Measurements from ENCODE around the gene STAT2.
"Not testable (repeated sequence)": the region's sequence is repeated elsewhere in the genome, so short reads cannot be mapped to it uniquely, and the experiment has no call there.

Gene STAT2

DNA sequence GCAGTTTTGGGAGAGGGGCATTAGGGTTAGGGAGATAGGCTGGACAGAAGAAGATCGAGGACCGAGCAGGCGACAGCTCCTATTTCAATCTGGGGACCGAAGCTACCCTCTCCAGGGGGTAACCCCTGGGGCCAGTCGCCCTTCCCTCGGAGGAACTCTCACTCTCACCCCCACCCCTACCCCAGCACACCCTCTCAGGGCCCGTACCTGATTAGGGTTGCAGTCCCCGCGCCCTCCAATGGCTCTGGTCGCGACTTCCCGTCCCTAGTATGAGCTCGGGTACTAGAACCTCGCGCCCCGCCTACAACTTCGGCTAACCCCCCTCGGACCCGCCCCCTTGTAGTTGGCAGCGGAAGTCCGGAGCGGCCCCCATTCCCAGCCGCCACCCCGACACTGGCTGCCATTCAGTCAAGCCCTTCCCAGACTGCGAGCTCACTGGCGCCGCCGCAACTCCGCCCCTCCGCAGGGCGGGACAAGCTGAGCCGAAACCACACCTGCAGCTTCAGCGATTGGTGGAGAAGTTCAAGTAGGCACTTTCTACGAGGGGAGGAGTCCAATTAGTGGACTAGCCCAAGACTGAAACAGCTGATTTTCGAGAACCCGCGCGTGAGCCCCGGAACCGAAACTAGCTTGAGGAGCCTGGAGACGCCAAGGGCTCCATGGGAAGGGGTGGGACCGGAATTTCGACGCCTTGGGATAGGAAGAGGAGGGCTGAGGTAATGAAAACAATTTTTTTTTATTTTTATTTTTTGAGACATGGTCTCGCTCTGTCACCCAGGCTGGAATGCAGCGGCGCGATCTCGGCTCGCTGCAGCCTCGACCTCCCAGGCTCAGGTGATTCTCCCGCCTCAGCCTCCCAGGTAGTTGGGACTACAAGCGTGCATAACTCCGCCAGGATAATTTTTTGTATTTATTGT is at the start of gene STAT2:
Gene STAT2 (minus strand): TSS at position 257 of the 917 bp plus-strand sequence. CDS start 3,536 bp downstream, outside the sequence.
- peak; percentile 100 for DNase-seq

DNA sequence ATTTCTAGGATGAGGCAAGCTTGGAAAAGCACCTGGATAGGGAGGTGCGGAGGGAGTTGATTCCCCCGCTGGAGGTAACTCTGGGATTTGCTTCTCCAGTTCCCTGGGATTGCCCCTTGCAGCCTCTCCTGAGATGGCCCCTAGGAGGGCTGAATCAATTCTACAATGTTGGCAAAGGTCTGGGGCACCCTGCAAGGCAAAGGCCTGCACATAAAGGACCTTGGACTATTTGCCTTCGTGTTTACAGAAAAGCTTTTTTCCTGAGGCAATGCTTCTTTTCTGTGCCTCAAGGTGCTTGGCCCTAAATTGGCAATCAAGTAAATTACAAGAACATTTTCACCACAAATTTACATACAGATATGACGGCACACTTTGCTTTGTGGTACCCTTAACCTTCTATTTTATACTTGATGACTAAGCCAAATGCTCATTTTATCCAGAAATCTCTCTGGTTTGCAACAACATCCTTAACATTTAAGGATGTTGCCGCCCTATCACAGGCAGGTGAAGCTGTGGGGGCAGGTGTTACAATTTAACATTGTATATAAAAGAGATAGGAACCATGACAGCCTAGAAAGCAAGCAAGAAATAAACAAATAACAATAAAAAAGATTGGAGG is 49.0 kb upstream of the STAT2 start:
- no peak for DNase-seq

DNA sequence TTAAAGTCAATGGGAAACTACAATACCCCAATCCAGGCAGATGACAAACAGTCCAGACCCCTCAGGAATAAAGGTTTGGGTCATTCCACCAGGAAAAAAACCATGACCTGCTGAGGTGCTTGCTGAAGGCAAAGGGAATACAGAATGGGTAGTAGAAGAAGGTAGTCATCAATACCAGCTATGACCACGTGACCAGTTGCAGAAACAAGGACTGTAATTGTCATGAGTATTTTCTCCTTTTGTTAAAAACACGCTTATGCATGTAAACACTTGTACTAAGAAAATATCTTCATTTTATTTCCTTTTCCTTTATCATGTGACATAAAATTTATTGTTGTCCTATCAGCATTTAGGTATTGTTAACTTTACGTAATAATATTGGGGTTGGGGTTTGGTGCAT is 44.3 kb upstream of the STAT2 start:
- DNase-seq, result not testable (repeated sequence)

DNA sequence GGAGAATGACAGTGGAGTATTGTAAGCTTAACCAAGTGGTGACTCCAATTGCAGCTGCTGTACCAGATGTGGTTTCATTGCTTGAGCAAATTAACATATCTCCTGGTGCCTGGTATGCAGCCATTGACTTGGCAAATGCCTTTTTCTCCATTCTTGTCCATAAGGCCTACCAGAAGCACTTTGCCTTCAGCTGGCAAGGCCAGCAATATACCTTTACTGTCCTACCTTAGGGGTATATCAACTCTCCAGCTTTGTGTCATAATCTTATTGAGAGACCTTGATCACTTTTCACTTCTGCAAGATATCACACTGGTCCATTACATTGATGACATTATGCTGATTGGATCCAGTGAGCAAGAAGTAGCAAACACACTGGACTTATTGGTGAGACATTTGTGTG is 41.7 kb upstream of the STAT2 start:
- DNase-seq, result not testable (repeated sequence)

DNA sequence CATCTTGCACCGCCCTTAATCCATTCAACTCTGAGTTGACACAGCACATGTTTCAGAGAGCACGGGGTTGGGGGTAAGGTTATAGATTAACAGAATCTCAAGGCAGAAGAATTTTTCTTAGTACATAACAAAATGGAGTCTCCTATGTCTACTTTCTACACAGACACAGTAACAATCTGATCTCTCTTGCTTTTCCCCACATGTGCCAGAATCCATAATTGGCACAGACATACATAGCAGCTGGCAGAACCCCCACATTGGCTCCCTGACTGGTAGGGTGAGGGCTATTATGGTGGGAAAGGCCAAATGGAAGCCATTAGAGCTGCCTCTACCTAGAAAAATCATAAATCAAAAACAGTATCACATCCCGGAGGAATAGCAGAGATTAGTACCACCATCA is 41.2 kb upstream of the STAT2 start:
- DNase-seq, result not testable (repeated sequence)

DNA sequence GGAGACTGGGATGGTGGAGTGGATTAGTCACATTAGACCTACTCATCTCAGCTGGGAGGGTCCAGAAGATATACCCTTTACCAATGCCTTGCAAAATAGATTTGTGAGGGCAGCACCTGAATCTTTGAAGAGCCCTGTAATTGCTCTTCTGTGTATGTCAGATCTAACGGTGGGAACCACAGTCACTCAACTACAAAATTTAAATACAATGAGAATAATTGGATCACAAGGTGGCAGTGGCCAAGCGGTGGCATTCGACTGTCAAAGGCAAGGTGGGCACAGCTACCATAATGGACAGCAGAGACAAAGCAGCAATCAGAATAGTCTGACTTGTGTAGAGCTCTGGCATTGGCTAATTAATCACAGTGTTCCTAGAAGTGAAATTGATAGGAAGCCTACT is 39.6 kb upstream of the STAT2 start:
- DNase-seq, result not testable (repeated sequence)

DNA sequence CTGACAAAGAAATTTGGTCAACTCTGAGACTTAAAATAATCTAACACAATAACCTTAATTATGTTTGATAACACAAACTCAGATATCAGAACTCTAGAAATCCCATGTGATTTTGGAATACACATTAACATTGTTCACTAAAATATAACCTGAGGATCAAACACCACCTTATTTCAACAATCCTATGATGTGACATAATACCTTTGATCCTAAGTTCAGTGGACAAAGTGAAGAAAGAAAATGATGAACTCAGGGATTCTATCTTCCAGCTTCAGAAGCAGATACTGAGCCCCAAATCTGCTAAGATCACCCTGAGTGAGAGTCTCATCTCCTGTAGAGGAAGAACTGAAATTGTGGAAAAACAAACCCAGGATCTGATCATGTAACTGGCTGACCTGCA is 38.4 kb upstream of the STAT2 start:
- DNase-seq, result no peak

DNA sequence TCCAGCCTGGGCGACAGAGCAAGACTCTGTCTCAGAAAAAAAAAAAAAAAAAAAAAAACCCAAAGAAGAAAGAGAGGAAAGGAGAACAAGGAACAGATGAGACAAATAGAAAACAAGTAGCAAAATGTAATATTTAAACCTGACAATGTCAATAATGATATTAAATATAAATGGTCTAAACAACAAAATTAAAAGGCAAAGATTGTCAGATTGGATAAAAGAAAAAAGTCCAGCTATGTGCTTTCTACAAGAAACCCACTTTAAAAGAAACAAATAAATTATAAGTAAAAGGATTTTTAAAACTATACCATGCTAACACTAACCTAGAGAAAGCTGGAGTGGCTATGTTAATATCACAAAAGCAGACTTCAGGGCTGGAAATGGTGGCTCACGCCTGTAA is 32.4 kb upstream of the STAT2 start:
- DNase-seq, result no peak

DNA sequence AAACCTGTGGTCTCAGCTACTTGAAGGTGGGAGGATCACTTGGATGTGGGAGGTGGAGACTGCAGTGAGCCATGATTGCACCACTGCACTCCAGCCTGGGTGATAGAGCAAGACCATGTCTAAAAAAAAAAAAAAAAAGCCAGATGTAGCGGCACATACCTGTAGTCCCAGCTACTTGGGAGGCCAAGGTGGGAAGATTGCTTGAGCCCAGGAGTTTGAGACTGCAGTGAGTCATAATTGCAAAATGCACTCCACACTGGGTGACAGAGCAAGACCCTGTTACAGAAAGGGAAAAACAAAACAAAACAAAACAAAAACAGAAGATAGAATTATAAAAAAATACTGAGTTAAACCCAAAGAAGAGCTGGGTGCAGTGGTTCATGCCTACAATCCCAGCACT is 31.8 kb upstream of the STAT2 start:
- DNase-seq, result no peak

DNA sequence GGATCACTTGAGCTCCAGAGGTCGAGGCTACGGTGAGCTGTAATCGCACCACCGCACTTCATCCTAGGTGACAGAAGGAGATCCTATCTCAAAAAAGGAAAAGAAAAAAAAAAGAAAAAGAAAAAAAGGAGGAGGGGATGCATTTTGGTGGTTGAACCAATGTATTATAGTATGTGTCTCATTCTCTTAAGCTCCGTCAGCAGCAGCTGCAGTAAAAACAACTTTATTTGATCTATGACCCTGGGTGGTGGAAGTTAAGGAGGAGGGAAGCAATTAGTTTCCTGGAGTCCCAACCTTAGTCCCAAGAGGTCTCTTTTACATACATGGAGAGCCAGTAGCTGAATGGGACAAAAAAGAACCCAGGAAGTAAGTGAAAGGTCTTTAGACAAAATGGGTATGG is 29.5 kb upstream of the STAT2 start:
- no peak for DNase-seq

DNA sequence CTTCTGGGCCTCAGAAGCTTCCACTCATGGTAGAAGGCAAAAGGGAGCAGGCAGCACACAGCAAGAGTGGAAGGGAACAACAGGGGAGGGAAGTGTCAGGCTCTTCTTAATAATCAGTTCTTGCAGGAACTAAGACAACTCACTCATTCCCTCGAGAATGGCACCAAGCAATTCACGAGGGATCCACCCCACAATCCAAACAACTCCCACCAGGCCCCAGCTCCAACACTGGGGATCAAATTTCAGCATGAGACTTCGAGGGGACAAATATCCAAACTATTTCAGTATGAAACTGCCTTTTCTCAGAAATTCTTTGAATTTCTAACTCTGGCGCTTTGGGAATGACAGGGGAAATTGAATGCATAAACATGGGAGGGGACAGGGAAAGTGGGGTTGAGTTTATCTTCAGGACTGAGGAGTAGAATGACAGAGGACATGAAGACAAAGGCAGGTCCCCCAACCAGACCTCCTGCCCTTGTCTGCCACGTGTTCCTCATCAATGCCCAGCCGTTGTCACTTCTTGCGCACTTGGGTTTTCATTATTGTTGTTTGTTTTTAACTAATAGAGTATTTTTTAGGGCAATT is 27.3 kb upstream of the STAT2 start:
- no peak for DNase-seq

DNA sequence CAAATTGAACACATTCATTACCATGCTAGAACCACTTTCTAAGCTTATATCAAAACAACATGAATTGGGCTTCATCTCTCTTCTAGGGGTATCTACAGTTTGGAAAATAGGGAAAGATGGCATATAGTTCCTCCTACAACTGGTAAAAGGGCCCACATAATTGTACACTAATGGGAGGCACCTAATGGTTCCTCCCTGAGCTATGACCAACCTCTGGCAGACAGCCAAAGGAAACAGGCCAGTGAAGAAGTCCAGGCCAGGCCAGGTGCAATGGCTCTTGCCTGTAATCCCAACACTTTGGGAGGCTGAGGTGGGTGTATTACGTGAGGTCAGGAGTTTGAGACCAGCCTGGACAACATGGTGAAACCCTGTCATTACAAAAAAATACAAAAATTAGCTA is 26.0 kb upstream of the STAT2 start:
- DNase-seq, result no peak

DNA sequence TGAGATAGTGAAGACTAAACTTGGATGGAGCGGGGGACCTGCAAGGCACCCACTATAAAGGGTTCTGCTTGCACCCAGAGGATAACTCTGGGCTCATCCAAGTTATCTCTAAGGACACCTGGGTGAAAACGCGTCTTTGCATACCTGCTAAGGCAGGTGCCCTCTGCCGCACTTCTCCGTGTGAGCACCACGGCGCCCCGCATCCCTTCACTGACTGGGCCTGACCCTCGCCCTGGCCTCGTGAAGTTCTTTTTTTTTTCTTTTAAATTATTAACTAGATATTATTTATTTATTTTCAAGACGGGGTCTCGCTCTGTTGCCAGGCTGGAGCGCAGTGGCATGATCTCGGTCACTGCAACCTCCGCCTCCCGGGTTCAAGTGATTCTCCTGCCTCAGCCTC is 22.7 kb upstream of the STAT2 start:
- DNase-seq, result no peak

DNA sequence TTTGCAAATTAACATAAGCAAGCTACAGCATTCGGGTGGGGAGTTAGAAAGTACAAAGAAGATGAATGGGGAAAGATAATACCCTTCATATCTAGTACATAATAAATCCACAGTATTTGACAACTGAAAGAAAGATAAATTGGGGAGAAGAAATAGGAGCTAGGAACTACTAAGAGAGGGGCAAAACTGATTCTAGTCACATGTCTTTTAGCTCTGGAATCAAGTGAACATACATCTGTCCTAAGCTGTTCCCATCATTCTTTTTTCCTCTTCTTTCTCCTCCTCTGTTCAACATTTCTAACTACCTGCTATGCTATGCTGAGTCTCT is 18.0 kb upstream of the STAT2 start:
- no peak for DNase-seq

DNA sequence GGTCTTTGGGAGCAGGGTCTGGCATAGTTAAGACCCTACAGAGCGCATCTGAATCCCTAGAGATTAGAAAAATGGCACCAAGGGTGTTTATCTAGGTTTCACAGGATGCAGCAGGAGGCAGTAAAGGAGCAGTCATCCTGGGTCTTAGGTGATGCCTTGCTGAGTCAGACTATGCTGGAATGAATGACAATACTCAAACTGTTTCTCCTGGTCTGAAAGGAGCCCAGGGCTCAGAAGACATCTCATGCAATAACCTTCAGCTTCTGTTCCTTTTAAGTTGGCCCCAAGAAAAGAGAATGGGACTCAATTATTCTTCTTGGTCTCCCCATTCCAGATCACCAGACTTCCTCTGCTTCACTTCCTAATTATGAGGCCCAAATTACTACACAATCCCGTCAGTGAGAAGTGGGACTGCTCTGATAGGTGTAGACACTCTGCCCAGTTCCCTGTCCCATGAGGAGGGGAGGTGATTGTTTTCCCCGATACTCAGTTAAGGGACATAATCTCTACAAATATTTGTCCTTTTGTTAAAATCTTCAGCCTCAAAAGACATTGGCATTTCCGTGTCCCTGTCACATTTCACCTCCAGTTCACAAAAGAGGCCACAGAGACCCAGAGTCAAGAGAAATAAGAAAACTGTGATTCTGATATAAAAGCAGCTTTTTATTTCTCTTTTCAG is 17.5 kb upstream of the STAT2 start:
- no peak for DNase-seq

DNA sequence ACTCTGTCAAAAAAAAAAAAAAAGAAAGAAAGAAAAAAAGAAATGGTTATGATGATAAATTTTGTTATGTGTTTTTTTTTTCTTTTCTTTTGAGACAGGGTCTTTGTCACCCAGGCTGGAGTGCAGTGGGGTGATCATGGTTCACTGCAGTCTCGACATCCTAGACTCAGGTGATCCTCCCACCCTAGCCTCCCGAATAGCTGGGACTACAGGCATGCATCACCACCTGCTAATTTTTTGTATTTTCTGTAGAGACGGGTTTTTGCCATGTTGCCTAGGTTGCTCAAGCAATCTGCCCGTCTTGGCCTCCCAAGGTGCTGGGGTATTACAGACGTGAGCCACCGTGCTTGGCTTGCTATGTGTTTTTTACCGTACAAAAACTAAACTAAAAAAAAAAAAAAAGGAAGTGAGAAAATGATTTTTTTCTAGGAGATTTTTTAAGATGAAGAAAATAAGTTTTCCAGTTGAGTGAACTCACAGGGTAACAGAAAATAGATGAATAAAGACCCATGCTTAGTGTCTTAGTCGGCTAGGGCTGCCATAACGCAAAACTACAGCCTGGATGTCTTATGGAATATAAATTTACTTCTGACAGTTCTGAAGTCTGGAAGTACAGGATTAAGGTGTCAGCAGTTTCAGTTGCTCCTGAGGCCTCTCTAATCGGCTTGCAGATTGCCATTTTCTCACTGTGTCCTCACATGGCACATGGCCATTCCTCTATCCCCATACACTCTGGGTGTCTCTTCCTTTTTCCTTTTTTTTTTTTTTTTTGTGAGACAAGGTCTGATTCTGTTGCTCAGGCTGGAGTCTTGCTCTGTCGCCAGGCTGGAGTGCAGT is 15.9 kb upstream of the STAT2 start:
- no peak for DNase-seq

DNA sequence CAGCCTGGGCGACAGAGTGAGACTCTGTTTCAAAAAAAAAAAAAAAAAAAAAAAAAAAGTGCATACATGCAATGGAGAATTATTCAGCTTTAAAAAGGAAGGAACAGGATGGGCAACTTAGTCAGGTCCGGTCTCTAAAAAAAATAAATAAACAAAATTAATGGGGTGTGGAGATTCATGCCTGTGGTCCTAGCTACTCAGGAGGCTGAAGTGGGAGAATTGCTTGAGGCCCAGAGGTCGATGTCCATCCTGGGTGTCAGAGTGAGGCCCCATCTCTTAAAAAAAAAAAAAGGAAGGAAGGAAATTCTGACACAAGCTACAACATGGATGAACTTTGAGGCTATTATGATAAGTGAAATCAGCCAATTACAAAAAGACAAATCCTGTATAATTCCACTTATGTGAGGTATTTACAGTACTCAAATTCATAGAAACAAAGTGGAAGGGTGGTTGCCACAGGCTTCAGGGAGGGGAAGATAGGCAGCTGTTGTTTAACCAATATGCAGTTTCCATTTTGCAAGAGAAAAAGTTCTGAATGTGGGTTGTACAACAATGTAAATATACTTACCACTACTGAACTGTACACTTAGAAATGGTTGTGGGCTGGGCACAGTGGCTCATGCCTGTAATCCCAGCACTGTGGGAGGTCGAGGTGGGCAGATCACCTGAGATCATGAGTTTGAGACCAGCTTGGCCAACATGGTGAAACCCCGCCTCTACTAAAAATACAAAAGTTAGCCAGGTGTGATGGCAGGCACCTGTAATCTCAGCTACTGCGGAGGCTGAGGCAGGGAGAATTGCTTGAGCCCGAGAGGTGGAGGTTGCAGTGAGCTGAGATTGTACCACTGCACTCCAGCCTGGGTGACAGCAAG is 15.1 kb upstream of the STAT2 start:
- no peak for DNase-seq

DNA sequence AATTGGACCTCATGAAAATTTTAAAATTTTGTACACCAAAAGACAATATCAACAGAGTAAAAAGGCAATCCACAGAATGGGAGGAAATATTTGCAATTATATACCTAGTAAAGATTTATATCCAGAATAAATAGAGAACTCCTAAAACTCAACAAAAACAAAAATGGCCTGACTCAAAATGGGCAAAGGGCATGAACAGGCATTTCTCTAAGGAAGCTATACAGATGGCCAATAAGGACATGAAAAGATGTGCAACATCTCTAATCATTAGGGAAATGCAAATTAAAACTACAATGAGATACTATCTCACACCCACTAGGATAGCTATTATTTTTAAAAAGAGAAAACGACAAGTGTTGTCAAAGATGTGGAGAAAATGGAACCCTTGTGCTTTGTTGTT is 13.6 kb upstream of the STAT2 start:
- no peak for DNase-seq

DNA sequence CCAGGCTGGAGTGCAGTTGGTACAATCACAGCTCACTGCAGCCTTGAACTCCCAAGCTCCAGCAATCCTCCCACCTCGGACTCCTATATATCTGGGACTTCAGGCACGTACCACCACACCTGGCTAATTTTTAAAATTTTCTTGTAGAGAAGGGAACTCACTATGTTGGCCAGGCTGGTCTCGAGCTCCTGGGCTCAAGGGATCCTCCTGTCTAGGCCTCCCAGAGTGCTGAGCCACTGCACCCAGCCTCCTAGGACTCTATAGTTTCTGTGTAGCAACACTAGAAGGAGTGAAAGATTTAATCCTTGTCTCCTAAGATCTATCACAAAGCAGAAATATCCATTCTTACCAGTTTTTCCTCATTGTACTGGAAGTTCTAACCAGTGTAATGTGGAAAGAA is 7.0 kb upstream of the STAT2 start:
- no peak for DNase-seq

DNA sequence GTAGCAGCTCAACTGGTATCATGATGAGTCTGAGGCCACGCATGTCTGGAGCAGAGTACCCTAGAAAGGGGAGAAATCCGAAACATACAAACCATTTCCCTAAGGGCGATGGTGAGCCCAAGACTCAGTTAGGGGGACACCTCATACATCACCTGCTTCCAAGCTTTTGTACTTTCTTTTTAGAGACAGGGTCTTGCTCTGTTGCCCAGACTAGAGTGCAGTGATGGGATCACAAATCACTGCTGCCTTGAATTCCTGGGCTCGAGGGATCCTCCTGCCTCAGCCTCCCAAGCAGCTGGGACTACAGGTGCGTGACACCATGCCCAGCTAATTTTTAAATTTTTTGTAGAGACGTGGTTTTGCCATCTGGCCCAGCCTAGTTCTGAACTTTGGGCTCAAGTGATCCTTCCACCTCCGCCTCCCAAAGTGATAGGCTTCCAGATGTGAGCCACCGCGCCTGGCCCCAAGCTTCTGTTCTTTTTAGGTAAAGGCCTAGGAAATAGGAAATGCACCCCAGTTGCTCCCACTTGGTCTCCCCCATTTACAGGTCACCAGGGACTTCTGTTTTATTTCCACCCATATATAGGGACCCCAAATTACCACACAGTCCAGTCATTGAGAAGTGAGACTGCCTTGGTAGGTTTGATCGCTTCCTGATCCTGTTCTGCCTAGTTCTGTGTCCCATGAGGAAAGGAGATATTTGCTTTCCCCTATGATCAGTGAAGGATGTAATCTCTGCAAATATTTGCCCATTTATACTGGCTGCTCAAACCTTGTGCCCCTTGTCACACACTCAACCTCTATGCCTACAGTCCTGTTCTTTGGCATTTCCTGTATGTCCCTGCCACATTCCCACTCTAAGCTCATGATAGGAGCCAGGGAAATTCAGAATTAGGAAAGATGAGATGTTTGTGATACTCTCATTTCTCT is 2.5 kb upstream of the STAT2 start, which contains the start of gene APOF:
Gene APOF (minus strand): TSS at position 728 of the 930 bp plus-strand sequence. CDS start 112 bp downstream, at position 616.
- no peak for DNase-seq
